OCI-LY7 (cell line): Measurements from ENCODE around the gene PLAGL1.
"Not testable (repeated sequence)": the region's sequence is repeated elsewhere in the genome, so short reads cannot be mapped to it uniquely, and the experiment has no call there.

Experiments
- CTCF ChIP-seq: fragments of 200-600 bp; sonication (generic); conservative IDR thresholded peaks from 2 replicates; pipeline ENCODE4 v1.5.1; 2014; ENCODE audit warnings: mild to moderate bottlenecking, antibody characterized with exemption, low read length, moderate library complexity, mixed read lengths
- EZH2phosphoT487 ChIP-seq: fragments of 200-600 bp; sonication (generic); IDR thresholded peaks from 2 replicates; pipeline ENCODE4 v1.6.1; 2018; ENCODE audit warnings: low read depth, borderline replicate concordance, mild to moderate bottlenecking, mixed run types, antibody characterized with exemption, low read length, moderate library complexity, mixed read lengths

- not testable (repeated sequence) for TF ChIP-seq CTCF, EZH2phosphoT487
Observed at GRCh38 chr6:143917026-143917425, 91.0 kb downstream of the PLAGL1 start.
